ENCODE results near the gene VPS4A.
"Not testable (repeated sequence)": the region's sequence is repeated elsewhere in the genome, so short reads cannot be mapped to it uniquely, and the experiment has no call there.

VPS4A gene

GRCh38 chr16:69310653-69311532, at the start of gene VPS4A:
Gene VPS4A, plus strand, starts transcription at chr16:69311350. Its CDS starts 162 bp downstream, at chr16:69311512.
- DNase-seq = peak; percentile 93

- DNase-seq = no peak
Observed at GRCh38 chr16:69266334-69267063, 44.7 kb upstream of the VPS4A start.

- DNase-seq = no peak
Observed at GRCh38 chr16:69267633-69268032, 43.5 kb upstream of the VPS4A start.

GRCh38 chr16:69270395-69270794, 40.8 kb upstream of the VPS4A start:
- no peak for DNase-seq

DNA sequence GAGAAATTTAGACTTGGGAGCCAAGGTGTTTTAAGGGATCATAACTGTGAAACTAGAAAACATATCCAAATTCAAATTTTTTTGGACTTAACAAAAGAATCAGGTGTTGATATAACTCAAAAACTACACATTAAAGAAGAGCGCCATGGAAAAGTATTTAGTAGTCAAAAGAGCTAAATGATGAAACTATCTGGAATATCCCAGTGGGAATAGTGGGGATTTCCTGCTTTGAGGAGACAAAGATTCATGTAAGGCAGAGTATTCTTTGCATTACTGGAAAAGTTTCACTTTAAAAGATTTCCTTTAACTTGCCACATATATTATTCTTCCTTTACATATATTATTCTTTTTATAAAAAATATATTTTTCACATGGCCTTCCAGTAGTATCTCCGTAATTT, 40.3 kb upstream of the VPS4A start:
- no peak for DNase-seq

- DNase-seq = no peak
Observed at GRCh38 chr16:69273009-69273408, 38.1 kb upstream of the VPS4A start.

GRCh38 chr16:69274699-69275235, 36.4 kb upstream of the VPS4A start:
- no peak for DNase-seq

- no peak for DNase-seq
Observed at GRCh38 chr16:69276148-69277115, 34.7 kb upstream of the VPS4A start.

- no peak for DNase-seq
Observed at GRCh38 chr16:69277413-69277812, 33.7 kb upstream of the VPS4A start.

DNA sequence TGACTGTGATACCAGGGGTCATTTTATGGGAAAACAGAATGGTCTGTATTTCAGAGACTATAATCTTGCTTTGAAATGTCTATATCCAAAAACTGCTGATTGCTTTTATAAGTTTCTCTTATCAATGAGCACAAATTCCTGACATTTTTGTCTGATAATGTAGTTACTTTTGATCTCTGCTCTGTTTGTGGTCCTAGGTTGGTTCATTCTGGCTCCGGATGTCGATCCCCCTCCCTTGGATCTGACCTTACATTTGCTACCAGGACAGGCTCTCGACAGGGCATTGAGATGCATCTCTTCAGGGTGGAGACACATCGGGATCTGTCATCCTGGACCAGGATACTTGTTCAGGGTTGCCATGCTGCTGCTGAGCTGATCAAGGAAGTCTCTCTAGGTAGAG, 27.3 kb upstream of the VPS4A start:
- DNase-seq = no peak

DNA sequence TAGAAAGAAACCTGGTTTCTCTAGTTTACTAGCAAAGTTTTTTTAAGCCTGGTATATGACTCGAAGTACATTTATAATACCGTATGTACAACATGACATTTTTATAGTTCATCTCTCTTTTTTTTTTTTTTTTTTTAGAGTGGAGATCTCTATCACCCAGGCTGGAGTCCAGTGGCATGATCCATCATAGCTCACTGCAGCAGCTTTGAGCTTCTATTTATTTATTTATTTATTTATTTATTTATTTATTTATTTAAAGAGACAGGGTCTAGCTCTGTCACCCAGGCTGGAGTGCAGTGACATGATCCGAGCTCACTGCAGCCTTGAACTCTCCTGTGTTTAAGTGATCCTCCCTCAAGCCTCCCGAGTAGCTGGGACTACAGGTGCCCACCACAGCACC, 25.9 kb upstream of the VPS4A start:
- no peak for DNase-seq

DNA sequence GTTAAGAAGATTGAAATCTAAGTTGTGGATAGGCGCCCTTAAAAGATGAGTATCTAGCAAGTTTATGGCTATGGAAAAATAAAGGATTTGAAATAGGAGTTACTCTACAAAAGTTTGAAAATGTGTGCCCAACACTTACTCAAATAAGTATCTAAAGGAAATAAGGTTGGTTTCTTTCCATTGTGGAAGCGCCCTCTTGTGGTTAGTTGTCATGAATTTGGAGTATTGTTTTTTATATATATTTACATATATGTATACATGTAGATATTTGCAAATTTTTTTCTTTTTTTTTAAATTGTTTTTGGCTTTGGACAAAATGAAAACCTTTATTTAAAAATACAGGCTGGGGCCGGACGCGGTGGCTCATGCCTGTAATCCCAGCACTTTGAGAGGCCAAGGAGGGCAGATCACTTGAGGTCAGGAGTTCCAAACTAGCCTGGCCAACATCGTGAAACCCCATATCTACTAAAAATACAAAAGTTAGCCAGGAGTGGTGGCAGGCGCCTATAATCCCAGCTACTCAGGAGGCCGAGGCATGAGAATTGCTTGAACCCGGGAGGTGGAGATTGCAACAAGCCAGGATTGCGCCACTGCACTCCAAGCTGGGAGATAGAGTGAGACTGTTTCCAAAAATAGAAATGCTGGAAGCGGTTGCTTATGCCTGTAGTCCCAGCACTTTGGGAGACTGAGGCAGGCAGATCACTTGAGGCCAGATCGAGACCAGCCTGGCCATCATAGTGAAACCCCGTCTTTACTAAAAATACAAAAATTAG, 24.0 kb upstream of the VPS4A start:
- no peak for DNase-seq

DNA sequence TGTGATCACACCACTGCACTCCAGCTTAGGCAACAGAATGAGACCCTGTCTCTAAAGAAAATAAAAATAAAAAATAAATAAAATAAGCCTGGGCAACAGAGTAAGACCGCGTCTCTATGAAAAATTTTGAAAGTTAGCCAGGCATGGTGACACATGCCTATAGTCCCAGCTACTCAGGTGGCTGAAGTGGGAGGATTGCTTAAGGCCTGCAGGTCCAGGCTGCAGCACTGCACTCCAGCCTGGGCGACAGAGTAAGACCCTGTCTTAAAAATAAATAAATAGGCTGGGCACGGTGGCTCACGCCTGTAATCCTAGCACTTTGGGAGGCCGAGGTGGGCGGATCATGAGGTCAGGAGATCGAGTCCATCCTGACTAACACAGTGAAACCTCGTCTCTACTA, 19.5 kb upstream of the VPS4A start:
- DNase-seq = not testable (repeated sequence)

DNA sequence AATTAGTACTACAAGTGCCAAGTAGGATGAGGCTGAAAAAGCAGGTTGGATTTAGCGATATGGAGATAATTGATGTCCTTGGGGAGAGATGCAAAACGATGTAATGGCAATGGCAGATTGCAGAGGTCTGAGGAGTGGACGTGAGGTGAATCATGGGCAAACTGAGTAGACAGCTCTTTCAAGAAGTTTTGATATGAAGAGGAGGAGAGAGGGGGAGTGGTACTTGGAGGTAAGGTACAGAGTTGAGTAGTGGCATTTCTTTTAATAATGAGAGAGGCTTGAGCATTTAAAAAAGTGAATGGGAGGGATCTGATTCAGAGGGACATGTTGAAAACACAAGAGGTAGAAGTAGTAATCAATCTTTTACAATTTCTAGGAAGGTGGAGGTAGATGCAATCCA, 17.7 kb upstream of the VPS4A start:
- DNase-seq = no peak

- no peak for DNase-seq
Observed at GRCh38 chr16:69294051-69294450, 17.1 kb upstream of the VPS4A start.

- not testable (repeated sequence) for DNase-seq
Observed at GRCh38 chr16:69296771-69297170, 14.4 kb upstream of the VPS4A start.

DNA sequence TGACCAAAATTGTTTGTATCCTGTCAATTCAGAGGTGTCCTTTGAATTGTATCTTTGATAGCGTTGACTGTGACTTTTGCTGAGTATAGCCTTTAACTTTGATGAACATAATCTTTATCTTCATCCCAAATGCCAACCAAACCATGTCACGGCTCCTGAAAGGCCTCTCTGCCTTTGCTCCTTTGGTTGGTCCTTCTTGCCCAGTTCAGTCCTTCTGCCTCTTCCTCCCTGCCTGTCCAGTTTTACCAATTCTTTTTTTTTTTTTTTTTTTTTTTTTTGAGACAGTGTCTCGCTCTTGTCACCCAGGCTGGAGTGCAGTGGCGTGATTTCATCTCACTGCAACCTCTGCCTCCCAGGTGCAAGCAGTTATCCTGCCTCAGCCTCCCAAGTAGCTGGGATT, 12.9 kb upstream of the VPS4A start:
- no peak for DNase-seq

GRCh38 chr16:69301187-69301586, 10.0 kb upstream of the VPS4A start:
- no peak for DNase-seq

DNA sequence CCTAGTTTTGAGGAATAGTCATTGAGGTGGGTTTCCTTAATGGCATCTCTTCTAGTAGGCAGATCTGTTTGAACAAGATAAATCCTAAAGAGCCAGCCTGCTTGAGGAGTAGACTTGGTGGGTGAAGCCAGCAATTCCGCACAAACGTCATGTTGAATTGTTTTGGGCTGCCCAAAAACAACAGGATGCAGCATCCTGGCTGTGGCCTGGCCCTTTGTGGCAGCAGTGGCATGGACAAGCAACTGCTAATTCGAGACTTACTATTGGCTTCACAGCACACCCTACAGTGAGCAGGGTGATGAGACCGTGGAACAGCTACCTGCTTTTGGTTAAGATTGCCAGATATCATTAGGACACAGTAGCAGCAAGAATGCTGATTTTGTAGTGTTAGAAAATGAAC, 9.3 kb upstream of the VPS4A start:
- no peak for DNase-seq

- no peak for DNase-seq
Observed at GRCh38 chr16:69302301-69302700, 8.8 kb upstream of the VPS4A start.

- DNase-seq = no peak
Observed at GRCh38 chr16:69306031-69306430, 5.1 kb upstream of the VPS4A start.

- no peak for DNase-seq
Observed at GRCh38 chr16:69307091-69307490, 4.1 kb upstream of the VPS4A start.

Measured in 8988T (cell line).